Measurements from ENCODE around the gene MAGEA9.
"Not testable (repeated sequence)": the region's sequence is repeated elsewhere in the genome, so short reads cannot be mapped to it uniquely, and the experiment has no call there.

Gene MAGEA9

GRCh38 chrX:149807747-149808458 lies 26.2 kb downstream of the MAGEA9 start:
- DNase-seq (ENCODE audit: low spot score) = no peak

DNA sequence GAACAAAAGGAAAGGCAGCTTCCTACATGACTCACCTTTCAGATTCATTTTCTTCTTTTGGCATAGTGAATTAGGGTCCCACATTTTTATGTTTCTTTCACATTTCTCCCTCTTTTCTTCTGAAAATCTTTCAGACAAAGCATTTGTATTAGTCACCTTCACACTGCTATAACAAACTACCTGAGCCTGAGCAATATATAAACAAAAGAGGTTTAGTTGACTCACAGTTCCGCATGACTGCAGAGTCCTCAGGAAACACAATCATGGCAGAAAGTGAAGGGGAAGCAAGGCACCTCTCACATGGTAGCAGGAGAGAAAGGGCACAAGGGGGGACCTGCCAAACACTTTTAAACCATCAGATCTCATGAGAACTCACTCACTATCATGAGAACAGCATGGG lies 36.9 kb downstream of the MAGEA9 start:
- DNase-seq (ENCODE audit: low spot score) = no peak

GRCh38 chrX:149819371-149819770 lies 37.6 kb downstream of the MAGEA9 start:
- DNase-seq (ENCODE audit: low spot score) = no peak

DNA sequence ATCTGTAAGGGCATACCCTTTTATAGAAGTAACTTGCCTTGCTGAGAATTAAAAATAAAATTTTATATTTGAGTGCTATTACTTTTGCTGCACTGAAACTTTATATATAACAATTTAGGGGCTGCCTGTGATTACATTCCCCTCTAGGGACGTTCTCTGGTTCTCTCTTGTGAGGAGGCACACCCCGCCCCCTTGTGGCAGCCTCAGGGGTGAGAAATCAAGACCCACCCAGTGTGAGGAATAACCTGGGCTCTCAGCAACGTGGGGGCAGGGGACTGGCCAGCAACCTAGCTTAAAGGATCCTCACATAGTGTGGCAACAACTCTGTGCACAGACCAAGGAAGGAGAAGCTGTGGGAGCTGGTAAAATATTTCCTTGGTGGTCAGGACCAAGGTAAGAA lies 43.7 kb downstream of the MAGEA9 start:
- DNase-seq (ENCODE audit: low spot score) = no peak

- no peak for DNase-seq (ENCODE audit: low spot score)
These were observed 45.5 kb downstream of the MAGEA9 start for GRCh38 chrX:149827254-149827653.

DNA sequence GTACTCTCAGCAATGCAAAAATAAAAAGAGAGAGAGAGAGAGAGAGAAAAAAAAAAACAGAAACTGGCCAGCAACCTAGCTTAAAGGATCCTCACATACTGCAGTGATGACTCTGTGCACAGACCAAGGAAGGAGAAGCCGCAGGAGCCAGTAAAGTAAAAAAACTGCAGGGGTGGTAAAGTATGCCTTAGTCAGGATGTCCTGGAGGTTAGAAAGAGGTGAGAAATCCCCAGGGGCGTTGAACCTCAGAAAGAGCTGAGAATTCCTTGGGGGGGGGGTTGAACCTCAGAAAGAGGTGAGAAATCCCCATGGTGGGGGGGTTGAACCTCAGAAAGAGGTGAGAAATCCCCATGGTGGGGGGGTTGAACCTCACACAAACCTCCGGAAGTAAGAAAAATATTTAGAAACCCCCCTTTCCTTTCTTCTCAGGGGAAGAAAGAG lies 48.0 kb downstream of the MAGEA9 start:
- DNase-seq (ENCODE audit: low spot score) = no peak

GRCh38 chrX:149830192-149830873 lies 48.6 kb downstream of the MAGEA9 start:
- no peak for DNase-seq (ENCODE audit: low spot score)

- no peak for DNase-seq (ENCODE audit: low spot score)
These were observed 49.7 kb downstream of the MAGEA9 start for GRCh38 chrX:149831473-149831872.

GRCh38 chrX:149836728-149837127 lies 55.0 kb downstream of the MAGEA9 start:
- not testable (repeated sequence) for DNase-seq (ENCODE audit: low spot score)

DNA sequence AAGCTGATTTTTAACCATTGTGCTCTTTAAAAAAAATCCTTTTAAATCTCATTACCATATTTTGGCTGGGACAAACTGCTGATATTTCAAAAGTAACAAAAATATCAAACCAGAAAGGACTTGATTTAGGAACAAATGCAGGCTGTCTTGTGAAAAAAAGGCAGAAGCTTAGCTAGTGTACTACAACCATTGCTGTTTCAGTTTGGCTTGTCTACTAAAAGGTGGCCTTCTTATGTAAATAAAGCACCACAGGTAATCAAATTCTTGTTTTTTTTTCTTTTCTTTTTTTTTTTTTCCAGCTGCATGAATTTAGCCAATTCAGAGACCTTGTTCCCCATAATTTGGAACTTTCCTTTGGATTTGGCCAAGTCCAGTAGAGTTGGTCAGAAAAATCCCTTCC lies 55.4 kb downstream of the MAGEA9 start:
- no peak for DNase-seq (ENCODE audit: low spot score)
